KG1 (cell line): ENCODE measurements around the gene FGFBP1.

Experiments
- DNase-seq: peaks from one replicate; lab custom pipeline; 2025; lab: John Stamatoyannopoulos, UW

Gene FGFBP1

GRCh38 chr4:15912961-15913630 lies 25.4 kb downstream of the FGFBP1 start:
- no peak for DNase-seq

DNA sequence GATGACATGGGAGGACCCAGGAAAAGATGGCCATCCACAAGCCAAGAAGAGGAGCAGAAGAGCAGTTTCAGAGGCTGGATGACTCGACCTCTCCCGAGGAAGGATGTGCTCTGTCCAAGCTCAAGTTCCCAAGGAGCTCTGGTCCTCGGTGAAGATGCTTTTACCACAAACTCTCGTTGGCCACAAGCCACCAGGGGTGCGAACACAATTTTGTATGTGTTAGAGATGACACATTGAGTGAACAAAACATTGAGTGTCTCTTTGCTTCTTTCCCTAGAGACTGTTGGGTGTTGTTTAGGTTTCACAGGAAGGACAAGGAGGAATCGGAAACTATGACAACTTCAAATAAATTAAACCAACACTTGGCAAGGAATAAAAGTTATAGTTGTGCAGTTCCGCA lies 26.3 kb downstream of the FGFBP1 start:
- no peak for DNase-seq

- DNase-seq, result no peak
These were observed 28.2 kb downstream of the FGFBP1 start for GRCh38 chr4:15910155-15910940.

- no peak for DNase-seq
These were observed 31.1 kb downstream of the FGFBP1 start for GRCh38 chr4:15907430-15907829.

GRCh38 chr4:15906020-15906443 lies 32.5 kb downstream of the FGFBP1 start:
- DNase-seq, result no peak

DNA sequence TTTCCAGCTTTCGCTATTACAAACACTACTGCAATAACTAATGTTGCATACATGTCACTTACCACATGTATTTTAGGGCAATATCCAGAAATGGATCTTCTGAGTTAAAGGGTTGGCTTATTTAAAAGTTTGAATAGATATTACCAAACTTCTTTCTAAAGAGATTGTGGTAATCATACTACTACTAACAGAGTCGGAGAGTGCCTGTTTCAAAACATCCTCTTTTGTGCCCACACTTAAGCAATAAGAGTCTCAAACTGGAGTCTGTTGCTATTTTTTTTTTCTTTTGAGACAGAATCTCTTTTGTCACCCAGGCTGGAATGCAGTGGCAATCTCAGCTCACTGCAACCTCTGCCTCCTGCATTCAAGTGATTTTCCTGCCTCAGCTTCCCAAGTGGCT lies 35.8 kb downstream of the FGFBP1 start:
- no peak for DNase-seq

- DNase-seq, result no peak
These were observed 36.5 kb downstream of the FGFBP1 start for GRCh38 chr4:15901998-15902397.

- DNase-seq, result no peak
These were observed 37.5 kb downstream of the FGFBP1 start for GRCh38 chr4:15901007-15901406.

- no peak for DNase-seq
These were observed 39.0 kb downstream of the FGFBP1 start for GRCh38 chr4:15899511-15899910.

- no peak for DNase-seq
These were observed 39.6 kb downstream of the FGFBP1 start for GRCh38 chr4:15898902-15899301.

- no peak for DNase-seq
These were observed 41.0 kb downstream of the FGFBP1 start for GRCh38 chr4:15897577-15897976.

DNA sequence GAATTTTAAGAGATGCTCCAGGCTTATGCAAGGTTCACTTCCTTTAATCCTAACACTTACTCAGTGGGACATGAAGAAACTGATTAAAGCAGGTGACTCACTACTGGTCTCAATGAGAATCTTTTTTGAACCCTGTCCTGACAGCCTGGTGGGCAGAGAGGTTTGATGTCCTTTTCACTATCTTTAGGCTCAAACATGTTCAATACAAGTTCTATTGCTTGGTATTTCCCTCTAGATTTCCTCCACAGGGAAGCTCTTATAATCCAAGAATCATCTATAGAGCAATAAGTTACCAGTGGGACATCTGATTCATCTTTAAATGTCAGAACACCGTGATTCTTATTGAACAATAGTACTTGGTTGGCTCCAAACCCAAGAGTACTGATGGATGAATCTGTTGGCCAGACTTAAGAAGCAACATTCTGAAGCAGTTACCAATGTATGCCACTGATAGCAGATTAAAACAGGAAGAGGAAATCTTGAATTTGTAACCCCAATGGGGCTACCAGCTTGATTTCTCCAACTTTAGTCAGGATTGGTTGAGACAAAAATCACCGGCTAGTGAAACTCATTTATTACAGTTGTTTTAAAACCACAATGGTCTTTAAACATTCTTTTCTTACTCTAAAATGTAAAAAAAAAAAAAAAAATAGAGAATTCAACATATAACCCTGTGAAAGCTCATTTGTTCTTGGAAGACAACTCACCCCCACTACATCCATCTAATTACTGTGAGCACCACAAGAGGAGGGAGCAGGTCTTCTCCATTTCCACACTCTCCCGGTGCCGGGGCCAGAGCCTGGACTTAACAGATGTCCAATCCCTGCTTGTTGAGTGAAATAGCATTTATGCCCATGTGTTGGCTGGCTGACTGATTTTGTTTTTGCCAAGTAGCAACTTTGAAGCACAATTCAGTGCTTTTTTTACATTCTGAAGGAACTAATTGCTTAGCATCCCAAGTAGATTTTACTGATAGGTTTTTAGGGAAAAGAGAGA lies 43.3 kb downstream of the FGFBP1 start:
- no peak for DNase-seq

GRCh38 chr4:15894393-15894792 lies 44.1 kb downstream of the FGFBP1 start:
- DNase-seq, result no peak

DNA sequence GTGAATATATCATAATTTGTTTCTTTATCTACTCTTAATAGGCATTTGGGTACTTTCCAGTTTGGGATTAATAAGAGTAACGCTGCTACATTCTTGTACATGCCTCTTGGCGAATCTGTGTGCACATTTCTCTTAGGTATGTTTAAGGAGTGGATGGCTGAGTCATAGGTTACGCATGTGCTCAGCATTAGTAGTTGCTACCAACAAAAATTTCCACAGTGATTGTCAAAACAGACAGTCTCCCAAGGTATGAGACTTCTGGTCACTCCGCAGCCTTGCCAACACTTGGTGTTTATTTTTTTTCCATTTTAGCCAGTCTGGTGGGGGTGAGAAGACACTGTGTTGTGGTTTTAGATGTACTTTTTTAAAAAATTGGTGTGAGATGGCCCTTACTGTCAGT lies 44.6 kb downstream of the FGFBP1 start:
- no peak for DNase-seq

- no peak for DNase-seq
These were observed 47.2 kb downstream of the FGFBP1 start for GRCh38 chr4:15891312-15891711.

DNA sequence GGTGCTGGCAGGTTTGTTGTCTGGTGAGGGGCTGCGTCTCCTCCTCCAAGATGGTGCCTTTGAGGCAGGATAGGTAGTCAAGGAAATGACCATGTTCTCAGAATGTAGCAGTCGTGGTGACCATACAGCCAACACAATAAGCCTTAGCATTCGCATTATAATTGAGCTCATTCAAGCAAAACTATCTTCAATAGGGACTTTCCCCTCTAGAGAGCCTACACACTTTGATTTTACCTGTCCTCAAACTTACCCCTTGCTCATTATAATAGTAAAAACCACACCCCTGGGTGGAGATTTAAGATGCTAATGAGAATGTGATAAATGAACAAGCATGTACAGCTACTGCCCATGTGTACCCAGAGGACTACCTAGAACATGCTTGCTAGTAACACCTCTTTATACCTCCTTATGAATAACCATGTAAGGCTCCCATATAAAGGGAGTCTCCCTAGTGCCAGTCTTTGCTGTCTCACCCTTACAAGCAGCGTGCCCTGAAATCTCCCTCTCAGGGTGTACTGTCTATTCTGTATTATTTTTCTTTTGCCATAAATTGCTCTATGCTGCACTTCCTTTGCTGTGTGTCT lies 48.2 kb downstream of the FGFBP1 start:
- DNase-seq, result no peak

DNA sequence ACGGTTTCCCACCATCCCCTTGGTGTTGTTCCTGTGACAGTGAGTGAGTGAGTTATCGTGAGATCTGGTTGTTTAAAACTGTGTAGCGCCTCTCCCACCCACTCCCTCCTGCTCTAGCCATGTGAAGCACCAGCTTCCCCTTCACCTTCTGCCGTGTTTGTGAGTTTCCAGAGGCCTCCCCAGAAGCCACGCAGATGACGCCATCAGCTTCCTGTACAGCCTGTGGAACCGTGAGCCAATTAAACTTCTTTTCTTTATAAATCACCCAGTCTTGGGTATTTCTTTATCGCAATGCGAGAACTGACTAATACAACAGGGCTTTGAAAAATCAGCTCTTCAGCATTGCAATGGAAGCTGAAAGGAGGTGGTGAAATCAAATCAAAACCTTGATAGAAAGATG lies 50.0 kb downstream of the FGFBP1 start:
- DNase-seq, result no peak
